ENCODE results near the gene ACP6. TPM values are rescaled to one million over a fixed set of nuclear protein-coding genes. Genes with fewer than 3 reads are reported as not detected.

ACP6 gene
- total and polyA plus RNA-seq, 2 of the 13 experiments (the other 11 are each of a cell fraction or from before 2014, with no cell fraction given) = 18.1 to 33.7 TPM

- TF ChIP-seq KIAA2018 (CRISPR knock-in tag; IDR thresholded peaks at IDR 0.05; ENCODE audit: borderline replicate concordance) (no peak), MEIS2 (CRISPR knock-in tag; IDR thresholded peaks at IDR 0.05) (no peak), KDM5B (CRISPR knock-in tag; IDR thresholded peaks at IDR 0.05; ENCODE audit: borderline replicate concordance) (peak; percentile 73; the same call in 1 of the 2 replicates), NFE2 (CRISPR knock-in tag; IDR thresholded peaks at IDR 0.05) (no peak; the same call in 1 of the 2 replicates), RFX3 (CRISPR knock-in tag; IDR thresholded peaks at IDR 0.05) (no peak), TBX2 (CRISPR knock-in tag; IDR thresholded peaks at IDR 0.05; ENCODE audit: borderline replicate concordance) (peak; percentile 52; the same call in 1 of the 2 replicates)
- TF ChIP-seq, protein P1, sequence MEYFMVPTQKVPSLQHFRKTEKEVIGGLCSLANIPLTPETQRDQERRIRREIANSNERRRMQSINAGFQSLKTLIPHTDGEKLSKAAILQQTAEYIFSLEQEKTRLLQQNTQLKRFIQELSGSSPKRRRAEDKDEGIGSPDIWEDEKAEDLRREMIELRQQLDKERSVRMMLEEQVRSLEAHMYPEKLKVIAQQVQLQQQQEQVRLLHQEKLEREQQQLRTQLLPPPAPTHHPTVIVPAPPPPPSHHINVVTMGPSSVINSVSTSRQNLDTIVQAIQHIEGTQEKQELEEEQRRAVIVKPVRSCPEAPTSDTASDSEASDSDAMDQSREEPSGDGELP (IDR thresholded peaks at IDR 0.05; ENCODE audit: borderline replicate concordance, low read depth) = no peak
- TF ChIP-seq, protein P2, sequence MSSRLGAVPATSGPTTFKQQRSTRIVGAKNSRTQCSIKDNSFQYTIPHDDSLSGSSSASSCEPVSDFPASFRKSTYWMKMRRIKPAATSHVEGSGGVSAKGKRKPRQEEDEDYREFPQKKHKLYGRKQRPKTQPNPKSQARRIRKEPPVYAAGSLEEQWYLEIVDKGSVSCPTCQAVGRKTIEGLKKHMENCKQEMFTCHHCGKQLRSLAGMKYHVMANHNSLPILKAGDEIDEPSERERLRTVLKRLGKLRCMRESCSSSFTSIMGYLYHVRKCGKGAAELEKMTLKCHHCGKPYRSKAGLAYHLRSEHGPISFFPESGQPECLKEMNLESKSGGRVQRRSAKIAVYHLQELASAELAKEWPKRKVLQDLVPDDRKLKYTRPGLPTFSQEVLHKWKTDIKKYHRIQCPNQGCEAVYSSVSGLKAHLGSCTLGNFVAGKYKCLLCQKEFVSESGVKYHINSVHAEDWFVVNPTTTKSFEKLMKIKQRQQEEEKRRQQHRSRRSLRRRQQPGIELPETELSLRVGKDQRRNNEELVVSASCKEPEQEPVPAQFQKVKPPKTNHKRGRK (CRISPR knock-in tag; IDR thresholded peaks at IDR 0.05) = no peak
- TF ChIP-seq, protein P3, sequence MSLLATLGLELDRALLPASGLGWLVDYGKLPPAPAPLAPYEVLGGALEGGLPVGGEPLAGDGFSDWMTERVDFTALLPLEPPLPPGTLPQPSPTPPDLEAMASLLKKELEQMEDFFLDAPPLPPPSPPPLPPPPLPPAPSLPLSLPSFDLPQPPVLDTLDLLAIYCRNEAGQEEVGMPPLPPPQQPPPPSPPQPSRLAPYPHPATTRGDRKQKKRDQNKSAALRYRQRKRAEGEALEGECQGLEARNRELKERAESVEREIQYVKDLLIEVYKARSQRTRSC (CRISPR knock-in tag; IDR thresholded peaks at IDR 0.05; ENCODE audit: low read depth) = no peak
- TF ChIP-seq, protein P4, sequence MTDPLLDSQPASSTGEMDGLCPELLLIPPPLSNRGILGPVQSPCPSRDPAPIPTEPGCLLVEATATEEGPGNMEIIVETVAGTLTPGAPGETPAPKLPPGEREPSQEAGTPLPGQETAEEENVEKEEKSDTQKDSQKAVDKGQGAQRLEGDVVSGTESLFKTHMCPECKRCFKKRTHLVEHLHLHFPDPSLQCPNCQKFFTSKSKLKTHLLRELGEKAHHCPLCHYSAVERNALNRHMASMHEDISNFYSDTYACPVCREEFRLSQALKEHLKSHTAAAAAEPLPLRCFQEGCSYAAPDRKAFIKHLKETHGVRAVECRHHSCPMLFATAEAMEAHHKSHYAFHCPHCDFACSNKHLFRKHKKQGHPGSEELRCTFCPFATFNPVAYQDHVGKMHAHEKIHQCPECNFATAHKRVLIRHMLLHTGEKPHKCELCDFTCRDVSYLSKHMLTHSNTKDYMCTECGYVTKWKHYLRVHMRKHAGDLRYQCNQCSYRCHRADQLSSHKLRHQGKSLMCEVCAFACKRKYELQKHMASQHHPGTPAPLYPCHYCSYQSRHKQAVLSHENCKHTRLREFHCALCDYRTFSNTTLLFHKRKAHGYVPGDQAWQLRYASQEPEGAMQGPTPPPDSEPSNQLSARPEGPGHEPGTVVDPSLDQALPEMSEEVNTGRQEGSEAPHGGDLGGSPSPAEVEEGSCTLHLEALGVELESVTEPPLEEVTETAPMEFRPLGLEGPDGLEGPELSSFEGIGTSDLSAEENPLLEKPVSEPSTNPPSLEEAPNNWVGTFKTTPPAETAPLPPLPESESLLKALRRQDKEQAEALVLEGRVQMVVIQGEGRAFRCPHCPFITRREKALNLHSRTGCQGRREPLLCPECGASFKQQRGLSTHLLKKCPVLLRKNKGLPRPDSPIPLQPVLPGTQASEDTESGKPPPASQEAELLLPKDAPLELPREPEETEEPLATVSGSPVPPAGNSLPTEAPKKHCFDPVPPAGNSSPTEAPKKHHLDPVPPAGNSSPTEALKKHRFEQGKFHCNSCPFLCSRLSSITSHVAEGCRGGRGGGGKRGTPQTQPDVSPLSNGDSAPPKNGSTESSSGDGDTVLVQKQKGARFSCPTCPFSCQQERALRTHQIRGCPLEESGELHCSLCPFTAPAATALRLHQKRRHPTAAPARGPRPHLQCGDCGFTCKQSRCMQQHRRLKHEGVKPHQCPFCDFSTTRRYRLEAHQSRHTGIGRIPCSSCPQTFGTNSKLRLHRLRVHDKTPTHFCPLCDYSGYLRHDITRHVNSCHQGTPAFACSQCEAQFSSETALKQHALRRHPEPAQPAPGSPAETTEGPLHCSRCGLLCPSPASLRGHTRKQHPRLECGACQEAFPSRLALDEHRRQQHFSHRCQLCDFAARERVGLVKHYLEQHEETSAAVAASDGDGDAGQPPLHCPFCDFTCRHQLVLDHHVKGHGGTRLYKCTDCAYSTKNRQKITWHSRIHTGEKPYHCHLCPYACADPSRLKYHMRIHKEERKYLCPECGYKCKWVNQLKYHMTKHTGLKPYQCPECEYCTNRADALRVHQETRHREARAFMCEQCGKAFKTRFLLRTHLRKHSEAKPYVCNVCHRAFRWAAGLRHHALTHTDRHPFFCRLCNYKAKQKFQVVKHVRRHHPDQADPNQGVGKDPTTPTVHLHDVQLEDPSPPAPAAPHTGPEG (CRISPR knock-in tag; IDR thresholded peaks at IDR 0.05) = no peak; the same call in 1 of the 2 replicates
Observed at GRCh38 chr1:147669469-147670318, 630 bp downstream of the ACP6 start (continued).
